ENCODE measurements around the gene AFF4. TPM values are rescaled to one million over a fixed set of nuclear protein-coding genes. Genes with fewer than 3 reads are reported as not detected.

Gene AFF4
- total and polyA plus RNA-seq, 9 of the 15 experiments (the other 6 are each of a cell fraction or from before 2014, with no cell fraction given) = 1.7 to 25.8 (median 17.9) TPM

- TF ChIP-seq, protein P1, sequence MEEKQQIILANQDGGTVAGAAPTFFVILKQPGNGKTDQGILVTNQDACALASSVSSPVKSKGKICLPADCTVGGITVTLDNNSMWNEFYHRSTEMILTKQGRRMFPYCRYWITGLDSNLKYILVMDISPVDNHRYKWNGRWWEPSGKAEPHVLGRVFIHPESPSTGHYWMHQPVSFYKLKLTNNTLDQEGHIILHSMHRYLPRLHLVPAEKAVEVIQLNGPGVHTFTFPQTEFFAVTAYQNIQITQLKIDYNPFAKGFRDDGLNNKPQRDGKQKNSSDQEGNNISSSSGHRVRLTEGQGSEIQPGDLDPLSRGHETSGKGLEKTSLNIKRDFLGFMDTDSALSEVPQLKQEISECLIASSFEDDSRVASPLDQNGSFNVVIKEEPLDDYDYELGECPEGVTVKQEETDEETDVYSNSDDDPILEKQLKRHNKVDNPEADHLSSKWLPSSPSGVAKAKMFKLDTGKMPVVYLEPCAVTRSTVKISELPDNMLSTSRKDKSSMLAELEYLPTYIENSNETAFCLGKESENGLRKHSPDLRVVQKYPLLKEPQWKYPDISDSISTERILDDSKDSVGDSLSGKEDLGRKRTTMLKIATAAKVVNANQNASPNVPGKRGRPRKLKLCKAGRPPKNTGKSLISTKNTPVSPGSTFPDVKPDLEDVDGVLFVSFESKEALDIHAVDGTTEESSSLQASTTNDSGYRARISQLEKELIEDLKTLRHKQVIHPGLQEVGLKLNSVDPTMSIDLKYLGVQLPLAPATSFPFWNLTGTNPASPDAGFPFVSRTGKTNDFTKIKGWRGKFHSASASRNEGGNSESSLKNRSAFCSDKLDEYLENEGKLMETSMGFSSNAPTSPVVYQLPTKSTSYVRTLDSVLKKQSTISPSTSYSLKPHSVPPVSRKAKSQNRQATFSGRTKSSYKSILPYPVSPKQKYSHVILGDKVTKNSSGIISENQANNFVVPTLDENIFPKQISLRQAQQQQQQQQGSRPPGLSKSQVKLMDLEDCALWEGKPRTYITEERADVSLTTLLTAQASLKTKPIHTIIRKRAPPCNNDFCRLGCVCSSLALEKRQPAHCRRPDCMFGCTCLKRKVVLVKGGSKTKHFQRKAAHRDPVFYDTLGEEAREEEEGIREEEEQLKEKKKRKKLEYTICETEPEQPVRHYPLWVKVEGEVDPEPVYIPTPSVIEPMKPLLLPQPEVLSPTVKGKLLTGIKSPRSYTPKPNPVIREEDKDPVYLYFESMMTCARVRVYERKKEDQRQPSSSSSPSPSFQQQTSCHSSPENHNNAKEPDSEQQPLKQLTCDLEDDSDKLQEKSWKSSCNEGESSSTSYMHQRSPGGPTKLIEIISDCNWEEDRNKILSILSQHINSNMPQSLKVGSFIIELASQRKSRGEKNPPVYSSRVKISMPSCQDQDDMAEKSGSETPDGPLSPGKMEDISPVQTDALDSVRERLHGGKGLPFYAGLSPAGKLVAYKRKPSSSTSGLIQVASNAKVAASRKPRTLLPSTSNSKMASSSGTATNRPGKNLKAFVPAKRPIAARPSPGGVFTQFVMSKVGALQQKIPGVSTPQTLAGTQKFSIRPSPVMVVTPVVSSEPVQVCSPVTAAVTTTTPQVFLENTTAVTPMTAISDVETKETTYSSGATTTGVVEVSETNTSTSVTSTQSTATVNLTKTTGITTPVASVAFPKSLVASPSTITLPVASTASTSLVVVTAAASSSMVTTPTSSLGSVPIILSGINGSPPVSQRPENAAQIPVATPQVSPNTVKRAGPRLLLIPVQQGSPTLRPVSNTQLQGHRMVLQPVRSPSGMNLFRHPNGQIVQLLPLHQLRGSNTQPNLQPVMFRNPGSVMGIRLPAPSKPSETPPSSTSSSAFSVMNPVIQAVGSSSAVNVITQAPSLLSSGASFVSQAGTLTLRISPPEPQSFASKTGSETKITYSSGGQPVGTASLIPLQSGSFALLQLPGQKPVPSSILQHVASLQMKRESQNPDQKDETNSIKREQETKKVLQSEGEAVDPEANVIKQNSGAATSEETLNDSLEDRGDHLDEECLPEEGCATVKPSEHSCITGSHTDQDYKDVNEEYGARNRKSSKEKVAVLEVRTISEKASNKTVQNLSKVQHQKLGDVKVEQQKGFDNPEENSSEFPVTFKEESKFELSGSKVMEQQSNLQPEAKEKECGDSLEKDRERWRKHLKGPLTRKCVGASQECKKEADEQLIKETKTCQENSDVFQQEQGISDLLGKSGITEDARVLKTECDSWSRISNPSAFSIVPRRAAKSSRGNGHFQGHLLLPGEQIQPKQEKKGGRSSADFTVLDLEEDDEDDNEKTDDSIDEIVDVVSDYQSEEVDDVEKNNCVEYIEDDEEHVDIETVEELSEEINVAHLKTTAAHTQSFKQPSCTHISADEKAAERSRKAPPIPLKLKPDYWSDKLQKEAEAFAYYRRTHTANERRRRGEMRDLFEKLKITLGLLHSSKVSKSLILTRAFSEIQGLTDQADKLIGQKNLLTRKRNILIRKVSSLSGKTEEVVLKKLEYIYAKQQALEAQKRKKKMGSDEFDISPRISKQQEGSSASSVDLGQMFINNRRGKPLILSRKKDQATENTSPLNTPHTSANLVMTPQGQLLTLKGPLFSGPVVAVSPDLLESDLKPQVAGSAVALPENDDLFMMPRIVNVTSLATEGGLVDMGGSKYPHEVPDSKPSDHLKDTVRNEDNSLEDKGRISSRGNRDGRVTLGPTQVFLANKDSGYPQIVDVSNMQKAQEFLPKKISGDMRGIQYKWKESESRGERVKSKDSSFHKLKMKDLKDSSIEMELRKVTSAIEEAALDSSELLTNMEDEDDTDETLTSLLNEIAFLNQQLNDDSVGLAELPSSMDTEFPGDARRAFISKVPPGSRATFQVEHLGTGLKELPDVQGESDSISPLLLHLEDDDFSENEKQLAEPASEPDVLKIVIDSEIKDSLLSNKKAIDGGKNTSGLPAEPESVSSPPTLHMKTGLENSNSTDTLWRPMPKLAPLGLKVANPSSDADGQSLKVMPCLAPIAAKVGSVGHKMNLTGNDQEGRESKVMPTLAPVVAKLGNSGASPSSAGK (IDR thresholded peaks at IDR 0.05) = peak; percentile 94
- TF ChIP-seq, protein P2, sequence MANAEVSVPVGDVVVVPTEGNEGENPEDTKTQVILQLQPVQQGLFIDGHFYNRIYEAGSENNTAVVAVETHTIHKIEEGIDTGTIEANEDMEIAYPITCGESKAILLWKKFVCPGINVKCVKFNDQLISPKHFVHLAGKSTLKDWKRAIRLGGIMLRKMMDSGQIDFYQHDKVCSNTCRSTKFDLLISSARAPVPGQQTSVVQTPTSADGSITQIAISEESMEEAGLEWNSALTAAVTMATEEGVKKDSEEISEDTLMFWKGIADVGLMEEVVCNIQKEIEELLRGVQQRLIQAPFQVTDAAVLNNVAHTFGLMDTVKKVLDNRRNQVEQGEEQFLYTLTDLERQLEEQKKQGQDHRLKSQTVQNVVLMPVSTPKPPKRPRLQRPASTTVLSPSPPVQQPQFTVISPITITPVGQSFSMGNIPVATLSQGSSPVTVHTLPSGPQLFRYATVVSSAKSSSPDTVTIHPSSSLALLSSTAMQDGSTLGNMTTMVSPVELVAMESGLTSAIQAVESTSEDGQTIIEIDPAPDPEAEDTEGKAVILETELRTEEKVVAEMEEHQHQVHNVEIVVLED (CRISPR knock-in tag; IDR thresholded peaks at IDR 0.05) = peak; percentile 75
- peak; percentile 67 for TF ChIP-seq CCNT2 (IDR thresholded peaks at IDR 0.05; ENCODE audit: borderline replicate concordance, extremely low read depth, insufficient read length, low read depth, low read length)
- peak; percentile 72 for TF ChIP-seq VEZF1 (CRISPR knock-in tag; IDR thresholded peaks at IDR 0.05)
- no peak for TF ChIP-seq PTRF (tag; IDR thresholded peaks at IDR 0.05)
- TF ChIP-seq RBM22 (IDR thresholded peaks at IDR 0.05; ENCODE audit: low read depth, low read length, poor library complexity, severe bottlenecking) = no peak
- TF ChIP-seq, protein P3, sequence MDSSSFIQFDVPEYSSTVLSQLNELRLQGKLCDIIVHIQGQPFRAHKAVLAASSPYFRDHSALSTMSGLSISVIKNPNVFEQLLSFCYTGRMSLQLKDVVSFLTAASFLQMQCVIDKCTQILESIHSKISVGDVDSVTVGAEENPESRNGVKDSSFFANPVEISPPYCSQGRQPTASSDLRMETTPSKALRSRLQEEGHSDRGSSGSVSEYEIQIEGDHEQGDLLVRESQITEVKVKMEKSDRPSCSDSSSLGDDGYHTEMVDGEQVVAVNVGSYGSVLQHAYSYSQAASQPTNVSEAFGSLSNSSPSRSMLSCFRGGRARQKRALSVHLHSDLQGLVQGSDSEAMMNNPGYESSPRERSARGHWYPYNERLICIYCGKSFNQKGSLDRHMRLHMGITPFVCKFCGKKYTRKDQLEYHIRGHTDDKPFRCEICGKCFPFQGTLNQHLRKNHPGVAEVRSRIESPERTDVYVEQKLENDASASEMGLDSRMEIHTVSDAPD (CRISPR knock-in tag; IDR thresholded peaks at IDR 0.05) = no peak
- no peak for TF ChIP-seq RFX1 (IDR thresholded peaks at IDR 0.05)
- TF ChIP-seq NR2C1 (IDR thresholded peaks at IDR 0.05) = no peak
- no peak for TF ChIP-seq NR2C1 (tag; IDR thresholded peaks at IDR 0.05)
Measured at GRCh38 chr5:132830436-132831094, 132.9 kb downstream of the AFF4 start, which contains the start of gene SHROOM1 (continued).

Measured in K562 (cell line).